GM12801 (cell line): ENCODE results near the gene MTR.

Source experiments
- CTCF ChIP-seq: IDR thresholded peaks from one replicate; pipeline ENCODE4 v1.5.1; 2011; ENCODE audit warnings: control low read depth; ENCODE audit not compliant: insufficient read length; ENCODE audit errors: extremely low read depth

The MTR gene

GRCh38 chr1:236864996-236865817, 70.1 kb downstream of the MTR start:
- TF ChIP-seq CTCF, result no peak

- no peak for TF ChIP-seq CTCF
Observed at GRCh38 chr1:236865818-236866155, 70.7 kb downstream of the MTR start.

- TF ChIP-seq CTCF, result peak; percentile 73
Observed at GRCh38 chr1:236868625-236869467, 73.8 kb downstream of the MTR start.

GRCh38 chr1:236869911-236870310, 74.8 kb downstream of the MTR start:
- TF ChIP-seq CTCF, result no peak

- TF ChIP-seq CTCF, result no peak
Observed at GRCh38 chr1:236870721-236871120, 75.6 kb downstream of the MTR start.

DNA sequence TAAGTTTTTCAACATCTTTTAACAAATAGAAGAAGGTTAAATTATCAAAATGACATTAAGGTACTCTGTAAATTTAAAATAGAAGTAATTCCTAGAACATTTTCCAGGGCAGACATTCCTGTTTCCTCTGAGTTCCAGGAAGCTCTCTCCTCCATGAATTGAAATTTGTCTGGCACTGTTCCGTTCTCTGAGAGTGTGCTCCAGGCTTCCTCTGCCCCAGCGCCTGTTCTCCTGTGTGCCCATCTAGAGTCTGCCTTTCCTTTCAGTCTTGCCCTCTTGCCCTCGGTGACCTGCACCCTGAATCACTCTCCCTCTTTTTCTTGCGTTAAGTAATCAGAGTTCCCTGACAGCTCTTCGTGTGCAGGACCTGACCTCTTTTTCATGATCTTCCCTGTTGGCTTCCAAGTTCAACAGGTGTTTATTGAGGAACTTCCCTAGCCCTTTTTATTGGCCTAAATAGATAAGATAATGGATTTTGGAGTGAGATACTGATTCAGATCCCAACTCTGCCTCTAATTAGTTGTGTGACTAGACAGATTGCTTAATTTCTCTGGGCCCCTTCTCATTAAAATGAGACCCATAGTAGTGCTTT, 77.1 kb downstream of the MTR start:
- no peak for TF ChIP-seq CTCF

DNA sequence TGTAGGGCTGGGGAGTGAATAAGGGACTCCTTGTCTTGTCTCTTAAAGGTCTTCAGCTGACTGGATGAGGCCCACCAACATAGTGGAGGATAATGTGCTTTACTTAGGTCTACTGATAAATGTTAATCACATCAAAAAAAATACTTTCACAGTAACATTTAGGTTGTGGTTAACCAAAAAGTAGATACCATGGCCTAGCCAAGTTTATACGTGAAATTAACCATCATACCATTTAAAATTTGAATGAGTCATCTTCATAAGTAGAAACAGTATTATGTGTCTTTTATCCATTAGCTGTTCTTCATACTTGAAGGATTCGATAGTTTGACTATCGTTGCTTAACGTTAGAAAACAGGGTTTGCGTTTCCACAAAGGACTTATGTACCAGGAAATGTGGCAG, 80.9 kb downstream of the MTR start:
- TF ChIP-seq CTCF, result no peak
